Measurements from ENCODE around the gene ACTL8. TPM values are rescaled to one million over a fixed set of nuclear protein-coding genes. Genes with fewer than 3 reads are reported as not detected.

The ACTL8 gene
- total RNA-seq, 1 donor from 2014 or later = not detected

- H3K4me1 Mint-ChIP-seq (ENCODE audit: low read depth) = no peaks in the 10 kb centered on the region
- H3K9me3 Mint-ChIP-seq (ENCODE audit: low read depth) = no peaks in the 10 kb centered on the region
- no peaks in the 10 kb centered on the region for H3K36me3 Mint-ChIP-seq (ENCODE audit: insufficient read depth)
- no peak for TF ChIP-seq CTCF (IDR thresholded peaks at IDR 0.05; ENCODE audit: unreplicated experiment)
- peak overlapping the region; percentile 9 for H3K27ac Mint-ChIP-seq
- peaks cover 18% of the 10 kb centered on the region for H3K27me3 Mint-ChIP-seq
- DNase-seq (ENCODE audit: low spot score, unreplicated experiment) = no peak
- no peak overlapping the region for H3K4me3 Mint-ChIP-seq (ENCODE audit: low read depth)
Measured at GRCh38 chr1:17847111-17847510, 92.0 kb downstream of the ACTL8 start.

- no peak for TF ChIP-seq CTCF (IDR thresholded peaks at IDR 0.05; ENCODE audit: unreplicated experiment)
- Mint-ChIP-seq H3K27me3 (peaks cover 14% of the 10 kb centered on the region), H3K36me3 (ENCODE audit: insufficient read depth) (no peaks in the 10 kb centered on the region), H3K27ac (no peak overlapping the region), H3K9me3 (ENCODE audit: low read depth) (no peaks in the 10 kb centered on the region), H3K4me3 (ENCODE audit: low read depth) (no peak overlapping the region), H3K4me1 (ENCODE audit: low read depth) (no peaks in the 10 kb centered on the region)
- no peak for DNase-seq (ENCODE audit: low spot score, unreplicated experiment)
Measured at GRCh38 chr1:17849216-17849615, 94.1 kb downstream of the ACTL8 start.

- Mint-ChIP-seq H3K27me3 (peaks cover 13% of the 10 kb centered on the region), H3K4me1 (ENCODE audit: low read depth) (no peaks in the 10 kb centered on the region), H3K36me3 (ENCODE audit: insufficient read depth) (no peaks in the 10 kb centered on the region), H3K27ac (no peak overlapping the region), H3K9me3 (ENCODE audit: low read depth) (no peaks in the 10 kb centered on the region), H3K4me3 (ENCODE audit: low read depth) (no peak overlapping the region)
- no peak for TF ChIP-seq CTCF (IDR thresholded peaks at IDR 0.05; ENCODE audit: unreplicated experiment)
- no peak for DNase-seq (ENCODE audit: low spot score, unreplicated experiment)
Measured at GRCh38 chr1:17851056-17851455, 95.9 kb downstream of the ACTL8 start.

GRCh38 chr1:17852383-17852782 lies 97.2 kb downstream of the ACTL8 start:
- Mint-ChIP-seq H3K36me3 (ENCODE audit: insufficient read depth) (no peaks in the 10 kb centered on the region), H3K4me1 (ENCODE audit: low read depth) (no peaks in the 10 kb centered on the region), H3K27me3 (peaks cover 5% of the 10 kb centered on the region), H3K4me3 (ENCODE audit: low read depth) (no peak overlapping the region), H3K9me3 (ENCODE audit: low read depth) (no peaks in the 10 kb centered on the region), H3K27ac (no peak overlapping the region)
- no peak for DNase-seq (ENCODE audit: low spot score, unreplicated experiment)
- TF ChIP-seq CTCF (IDR thresholded peaks at IDR 0.05; ENCODE audit: unreplicated experiment) = no peak

- Mint-ChIP-seq H3K27ac (no peak overlapping the region), H3K9me3 (ENCODE audit: low read depth) (no peaks in the 10 kb centered on the region), H3K4me3 (ENCODE audit: low read depth) (no peak overlapping the region), H3K4me1 (ENCODE audit: low read depth) (no peaks in the 10 kb centered on the region), H3K36me3 (ENCODE audit: insufficient read depth) (no peaks in the 10 kb centered on the region), H3K27me3 (no peaks in the 10 kb centered on the region)
- no peak for DNase-seq (ENCODE audit: low spot score, unreplicated experiment)
- TF ChIP-seq CTCF (IDR thresholded peaks at IDR 0.05; ENCODE audit: unreplicated experiment) = no peak
Measured at GRCh38 chr1:17853241-17853935, 98.3 kb downstream of the ACTL8 start.

Data from progenitor cell of endocrine pancreas (in vitro differentiated cells).